A549 (cell line): ENCODE measurements around the gene DEF6. TPM values are rescaled to one million over a fixed set of nuclear protein-coding genes. Genes with fewer than 3 reads are reported as not detected.
A peak's percentile ranks its signal among the peaks of the same experiment; 100 is the strongest.

Experiments used
- ATAC-seq, 2 experiments: fragments of 200-7000 bp in 1 of 2; fragments of >200 bp in 1 of 2; cut with Nextera tagmentation in 1 of 2; cut with Tn5 transposase in 1 of 2; 3 replicates each; pipeline versions ENCODE4 v1.8.0 to v1.9.1; 2018 to 2020; ENCODE audit warnings: mild to moderate bottlenecking in 1 of 2, moderate library complexity in 1 of 2
- CTCF ChIA-PET: fragments of 300-600 bp; sonication (Branson Sonifier 250); formaldehyde crosslinking; extraction: SDS; loops from one replicate; lab custom pipeline; 2021; ENCODE audit warnings: antibody characterized with exemption, inconsistent platforms; lab: Yijun Ruan, JAX
- POLR2A ChIA-PET: fragments of 350-600 bp; formaldehyde crosslinking; extraction: SDS; loops from one replicate; lab custom pipeline; 2021; ENCODE audit warnings: antibody characterized with exemption, inconsistent platforms; lab: Yijun Ruan, JAX
- DNase-seq, 2 experiments: peaks; one replicate each; pipeline versions ENCODE4 v3.0.0 to v3.0.0-alpha.2; 2011 to 2016; ENCODE audit warnings: low read depth in 1 of 2, low spot score in 1 of 2
- FAIRE-seq: peaks from 2 replicates; lab custom pipeline; 2011; peaks lifted over from hg19 to GRCh38; lab: Jason Lieb, UNC
- H3K27ac ChIP-seq, 2 experiments: fragments of >200 bp; sonication (Bioruptor Twin); formaldehyde crosslinking; 3 replicates each; pipeline ENCODE4 v1.5.1; 2016 to 2017
- H3K4me1 ChIP-seq: fragments of >200 bp; sonication (Bioruptor Twin); formaldehyde crosslinking; 3 replicates; pipeline ENCODE4 v1.6.1; 2016
- H3K4me2 ChIP-seq: fragments of >200 bp; sonication (Bioruptor Twin); formaldehyde crosslinking; 3 replicates; pipeline ENCODE4 v1.6.1; 2016
- H3K4me3 ChIP-seq: fragments of >200 bp; sonication (Bioruptor Twin); formaldehyde crosslinking; 3 replicates; pipeline ENCODE4 v1.5.1; 2016
- H3K9me3 ChIP-seq: fragments of >200 bp; sonication (Bioruptor Twin); formaldehyde crosslinking; 3 replicates; pipeline ENCODE4 v1.6.1; 2016
- BCL3 ChIP-seq: fragments of >200 bp; sonication (Bioruptor Twin); formaldehyde crosslinking; IDR thresholded peaks from 3 replicates; pipeline ENCODE4 v1.6.1; 2016
- BHLHE40 ChIP-seq: IDR thresholded peaks from 2 replicates; pipeline ENCODE4 v1.6.1; 2012; ENCODE audit warnings: low read depth, low read length, inconsistent platforms
- CEBPB ChIP-seq, 2 experiments: fragments of >200 bp in 1 of 2; sonication (Bioruptor Twin) in 1 of 2; formaldehyde crosslinking in 1 of 2; IDR thresholded peaks; 2 replicates each; pipeline ENCODE4 v1.6.1; 2012 to 2016
- CTCF ChIP-seq: fragments of >200 bp; sonication (Bioruptor Twin); formaldehyde crosslinking; IDR thresholded peaks from 3 replicates; pipeline ENCODE4 v1.5.1; 2016
- HES2 ChIP-seq: fragments of >200 bp; sonication (Bioruptor Twin); formaldehyde crosslinking; IDR thresholded peaks from 2 replicates; pipeline ENCODE4 v1.6.1; 2016
- HOXB13 ChIP-seq: fragments of 250-450 bp; sonication (Bioruptor Pico); IDR thresholded peaks from 2 replicates; pipeline ENCODE4 v1.5.0; 2020; ENCODE audit warnings: low read depth, mild to moderate bottlenecking, moderate library complexity
- KDM1A ChIP-seq: fragments of 200-600 bp; sonication (generic); IDR thresholded peaks from 2 replicates; pipeline ENCODE4 v1.6.1; 2016; ENCODE audit warnings: low read depth, mild to moderate bottlenecking
- NR3C1 ChIP-seq: fragments of >200 bp; sonication (Bioruptor Twin); formaldehyde crosslinking; IDR thresholded peaks from 3 replicates; pipeline ENCODE4 v1.6.1; 2017
- PBX3 ChIP-seq: IDR thresholded peaks from 2 replicates; pipeline ENCODE4 v1.6.1; 2012
- RAD21 ChIP-seq, 2 experiments: fragments of >200 bp in 1 of 2; sonication (Bioruptor Twin) in 1 of 2; formaldehyde crosslinking in 1 of 2; IDR thresholded peaks in 1 of 2; conservative IDR thresholded peaks in 1 of 2; 2 replicates in 1 of 2; 3 replicates in 1 of 2; pipeline ENCODE4 v1.6.1; 2012 to 2018; ENCODE audit warnings: inconsistent platforms in 1 of 2
- SMC3 ChIP-seq: fragments of >200 bp; sonication (Bioruptor Twin); formaldehyde crosslinking; IDR thresholded peaks from 3 replicates; pipeline ENCODE4 v1.6.1; 2018; ENCODE audit warnings: inconsistent platforms
- ZC3H11A ChIP-seq: fragments of 450-650 bp; IDR thresholded peaks from 2 replicates; pipeline ENCODE4 v1.6.1; 2014; ENCODE audit warnings: antibody characterized with exemption, mild to moderate bottlenecking
- ZFP36 ChIP-seq: fragments of 450-650 bp; IDR thresholded peaks from 2 replicates; pipeline ENCODE4 v1.6.1; 2014; ENCODE audit warnings: borderline replicate concordance; ENCODE audit not compliant: partially characterized antibody
- whole genome bisulfite sequencing: methylation state at CpG from one replicate; pipeline ENCODE4 v1.1.6; 2017; ENCODE audit errors: missing lambda C conversion rate; 5-methylcytosine and 5-hydroxymethylcytosine counted together
- polyA plus RNA-seq, 4 experiments: library from polyadenylated mRNA; depleted of rRNA in 3 of 4; stranded (reverse); fragments of >200 nt; fragmentation: RNase III in 1 of 4; extraction: RNeasy Plus Mini Kit Qiagen cat#74134 plus additional on column Dnase treatment in 1 of 4; gene quantifications; 2 replicates in 3 of 4; 3 replicates in 1 of 4; pipeline ENCODE4 v1.2.3, GENCODE V29; 2011 to 2017

Gene DEF6
- polyA plus RNA-seq, 2 of the 4 experiments (the other 2 are of a cell fraction): 0.05 TPM

- no peak for DNase-seq
- no peak overlapping the region for H3K27ac ChIP-seq
- POLR2A ChIA-PET: no interaction called here
- 82% methylated on average over 3 of the region's 3 CpGs for WGBS
- TF ChIP-seq NR3C1 (no peak), ZFP36 (no peak), ZC3H11A (no peak), CEBPB (IDR thresholded peaks at IDR 0.05) (no peak)
- TF ChIP-seq, all 56 proteins: peak for 0
- Histone ChIP-seq H3K9me3 (no peaks in the 10 kb centered on the region), H3K4me3 (no peak overlapping the region), H3K4me2 (no peak overlapping the region), H3K4me1 (0 out of 3 replicates have a peak, but pooled peaks cover 3% of the 10 kb centered on the region)
- FAIRE-seq (no peak), ATAC-seq (no peak)
- CTCF ChIA-PET: interaction anchor here (0.6 to 4.3 kb wide), 4 partner anchors 16 to 66 kb away, joined by 3 to 14 read pairs (median 4); partner anchors contain the start of gene PPARD
These were observed 60.5 kb downstream of the DEF6 start for GRCh38 chr6:35358086-35358485.

- no peak overlapping the region for H3K4me3 ChIP-seq
- no peak overlapping the region for H3K27ac ChIP-seq
- no peak for DNase-seq
- no peak for FAIRE-seq
- no peak for ATAC-seq
- no peak for TF ChIP-seq ZFP36
- no peak for TF ChIP-seq BHLHE40
- no peak for TF ChIP-seq HOXB13 (CRISPR knock-in tag)
- TF ChIP-seq SMC3: no peak
- no peak for TF ChIP-seq PBX3
- no peak for TF ChIP-seq BCL3
- no peak for TF ChIP-seq HES2
- CTCF ChIA-PET: interaction anchor here (4.3 kb wide), 1 partner anchor 17 kb away, joined by 14 read pairs; the partner anchor contains the start of gene PPARD
- POLR2A ChIA-PET: no interaction called here
- H3K4me1 ChIP-seq: 0 out of 3 replicates have a peak, but pooled peaks cover 3% of the 10 kb centered on the region
- no peaks in the 10 kb centered on the region for H3K9me3 ChIP-seq
- WGBS: 95% methylated on average over 5 of the region's 5 CpGs
- no peak overlapping the region for H3K4me2 ChIP-seq
These were observed 61.7 kb downstream of the DEF6 start for GRCh38 chr6:35359346-35359743.

GRCh38 chr6:35359744-35360348 lies 62.2 kb downstream of the DEF6 start:
- FAIRE-seq (no peak), ATAC-seq (no peak; a peak in 1 of 6 replicates), DNase-seq (no peak)
- Histone ChIP-seq H3K4me2 (no peak overlapping the region; the same call in 2 of the 3 replicates), H3K4me1 (0 out of 3 replicates have a peak, but pooled peaks cover 3% of the 10 kb centered on the region), H3K27ac (peak overlapping the region in 1 of 2 experiments; percentile 41; a peak in 2 of 6 replicates), H3K9me3 (no peaks in the 10 kb centered on the region), H3K4me3 (no peak overlapping the region)
- ChIA-PET CTCF (interaction anchor here (4.3 kb wide), 1 partner anchor 18 kb away, joined by 14 read pairs; the partner anchor contains the start of gene PPARD), POLR2A (no interaction called here)
- no peak for TF ChIP-seq BCL3
- no peak for TF ChIP-seq HOXB13 (CRISPR knock-in tag)
- TF ChIP-seq CTCF: no peak
- no peak for TF ChIP-seq RAD21 (conservative IDR thresholded peaks at IDR 0.05 in 1 of 2, IDR thresholded peaks at IDR 0.05 in 1 of 2)
- no peak for TF ChIP-seq KDM1A
- WGBS: 44% methylated on average over 2 of the region's 2 CpGs
